ENCODE measurements around the gene SEC14L3. TPM values are rescaled to one million over a fixed set of nuclear protein-coding genes. Genes with fewer than 3 reads are reported as not detected.
A peak's percentile ranks its signal among the peaks of the same experiment; 100 is the strongest.

The SEC14L3 gene
- polyA plus RNA-seq, 3 donors: not detected

- Histone ChIP-seq H3K4me1 (ENCODE audit: control insufficient read depth in 1 of 2, insufficient read depth in 2 of 2, low read length in 2 of 2) (peaks cover 5 to 6% of the 10 kb centered on the region in 2 donors), H3K9me3 (replicated peaks in 1 of 2; ENCODE audit: control insufficient read depth in 1 of 2, insufficient read depth in 1 of 2, low read length in 2 of 2) (peaks cover 7 to 13% of the 10 kb centered on the region in 2 donors), H3K9ac (ENCODE audit: insufficient read depth, low read length, poor library complexity, severe bottlenecking) (no peak overlapping the region), H3K4me2 (replicated peaks; ENCODE audit: extremely low read depth, low read length, poor library complexity, severe bottlenecking) (no peak overlapping the region), H4K20me1 (ENCODE audit: insufficient read depth, low read length) (no peaks in the 10 kb centered on the region), H3K4me3 (replicated peaks in 1 of 3; ENCODE audit: low read depth in 2 of 3, low read length in 3 of 3) (no peak overlapping the region), H3K79me2 (ENCODE audit: insufficient read depth, low read length) (no peaks in the 10 kb centered on the region), H3K27me3 (ENCODE audit: control insufficient read depth in 2 of 2, insufficient read depth in 2 of 2, low read length in 2 of 2) (peaks cover 9 to 25% of the 10 kb centered on the region in 2 donors), H3K36me3 (replicated peaks in 1 of 2; ENCODE audit: control insufficient read depth in 1 of 2, insufficient read depth in 2 of 2, low read length in 2 of 2) (no peaks in the 10 kb centered on the region), H3K27ac (ENCODE audit: low read depth in 1 of 2, low read length in 2 of 2) (no peak overlapping the region), H2AFZ (ENCODE audit: insufficient read depth, low read depth, low read length, poor library complexity, severe bottlenecking) (peak overlapping the region; percentile 4)
- H3K27me3 Mint-ChIP-seq (ENCODE audit: low read depth in 3 of 3): peaks cover 27 to 39% (median 37%) of the 10 kb centered on the region in 3 donors
- H3K4me1 Mint-ChIP-seq: peaks cover 8% of the 10 kb centered on the region
- H3K27ac Mint-ChIP-seq: peak overlapping the region in 3 of 7 donors; percentile 8 to 75 (median 40)
- no peaks in the 10 kb centered on the region for H3K36me3 Mint-ChIP-seq
- TF ChIP-seq CTCF (IDR thresholded peaks at IDR 0.05): no peak
- no peak for DNase-seq
- WGBS (ENCODE audit: insufficient coverage): 66% methylated on average over 6 of the region's 6 CpGs
- H3K9me3 Mint-ChIP-seq: peaks cover 7 to 15% (median 8%) of the 10 kb centered on the region in 7 donors
- intact Hi-C loops (cut with micrococcal nuclease): no loop called here
- H3K4me3 Mint-ChIP-seq: peak overlapping the region in 1 of 2 donors; percentile 11
Observed at GRCh38 chr22:30435674-30436126, 36.1 kb downstream of the SEC14L3 start.

- no peaks in the 10 kb centered on the region for H3K36me3 ChIP-seq (replicated peaks in 1 of 2; ENCODE audit: control insufficient read depth in 1 of 2, insufficient read depth in 2 of 2, low read length in 2 of 2)
- H3K4me1 Mint-ChIP-seq: peaks cover 4% of the 10 kb centered on the region
- intact Hi-C loops (cut with micrococcal nuclease): no loop called here
- no peak overlapping the region for H3K4me2 ChIP-seq (replicated peaks; ENCODE audit: extremely low read depth, low read length, poor library complexity, severe bottlenecking)
- no peaks in the 10 kb centered on the region for H3K36me3 Mint-ChIP-seq
- peaks cover 7 to 18% of the 10 kb centered on the region in 2 donors for H3K27me3 ChIP-seq (ENCODE audit: control insufficient read depth in 2 of 2, insufficient read depth in 2 of 2, low read length in 2 of 2)
- no peak overlapping the region for H3K27ac ChIP-seq (ENCODE audit: low read depth in 1 of 2, low read length in 2 of 2)
- H3K9ac ChIP-seq (ENCODE audit: insufficient read depth, low read length, poor library complexity, severe bottlenecking): no peak overlapping the region
- H3K9me3 ChIP-seq (replicated peaks in 1 of 2; ENCODE audit: control insufficient read depth in 1 of 2, insufficient read depth in 1 of 2, low read length in 2 of 2): peaks cover 7 to 13% of the 10 kb centered on the region in 2 donors
- WGBS (ENCODE audit: insufficient coverage): 50% methylated on average over 1 of the region's 1 CpG
- peaks cover 5 to 6% of the 10 kb centered on the region in 2 donors for H3K4me1 ChIP-seq (ENCODE audit: control insufficient read depth in 1 of 2, insufficient read depth in 2 of 2, low read length in 2 of 2)
- TF ChIP-seq CTCF (IDR thresholded peaks at IDR 0.05): no peak
- peaks cover 18 to 31% (median 30%) of the 10 kb centered on the region in 3 donors for H3K27me3 Mint-ChIP-seq (ENCODE audit: low read depth in 3 of 3)
- H3K4me3 ChIP-seq (replicated peaks in 1 of 3; ENCODE audit: low read depth in 2 of 3, low read length in 3 of 3): no peak overlapping the region
- H3K9me3 Mint-ChIP-seq: peaks cover 7 to 12% (median 8%) of the 10 kb centered on the region in 7 donors
- no peaks in the 10 kb centered on the region for H3K79me2 ChIP-seq (ENCODE audit: insufficient read depth, low read length)
- no peaks in the 10 kb centered on the region for H4K20me1 ChIP-seq (ENCODE audit: insufficient read depth, low read length)
- no peak overlapping the region for H3K4me3 Mint-ChIP-seq
- H2AFZ ChIP-seq (ENCODE audit: insufficient read depth, low read depth, low read length, poor library complexity, severe bottlenecking): peak overlapping the region; percentile 4
- no peak overlapping the region for H3K27ac Mint-ChIP-seq
- no peak for DNase-seq
Observed at GRCh38 chr22:30434843-30435242, 37.0 kb downstream of the SEC14L3 start.
